GM12892 (cell line): ENCODE results near the gene KCNIP2.

Experiments used
- POLR2A ChIP-seq: IDR thresholded peaks from 2 replicates; pipeline ENCODE4 v1.6.1; 2011; ENCODE audit warnings: low read depth, low read length, control low read depth
- POLR2AphosphoS5 ChIP-seq: IDR thresholded peaks from 2 replicates; pipeline ENCODE4 v1.6.1; 2011; ENCODE audit warnings: low read depth, low read length, control low read depth
- TAF1 ChIP-seq: IDR thresholded peaks from 2 replicates; pipeline ENCODE4 v1.6.1; 2011; ENCODE audit warnings: low read depth, mild to moderate bottlenecking, control low read depth, low read length, borderline replicate concordance

GRCh38 chr10:101829561-101830315 is 13.9 kb downstream of the KCNIP2 start:
- TF ChIP-seq POLR2A: no peak
- no peak for TF ChIP-seq TAF1
- no peak for TF ChIP-seq POLR2AphosphoS5
